ENCODE data around the gene TLE6.
A peak's percentile ranks its signal among the peaks of the same experiment; 100 is the strongest.

TLE6 gene

DNA sequence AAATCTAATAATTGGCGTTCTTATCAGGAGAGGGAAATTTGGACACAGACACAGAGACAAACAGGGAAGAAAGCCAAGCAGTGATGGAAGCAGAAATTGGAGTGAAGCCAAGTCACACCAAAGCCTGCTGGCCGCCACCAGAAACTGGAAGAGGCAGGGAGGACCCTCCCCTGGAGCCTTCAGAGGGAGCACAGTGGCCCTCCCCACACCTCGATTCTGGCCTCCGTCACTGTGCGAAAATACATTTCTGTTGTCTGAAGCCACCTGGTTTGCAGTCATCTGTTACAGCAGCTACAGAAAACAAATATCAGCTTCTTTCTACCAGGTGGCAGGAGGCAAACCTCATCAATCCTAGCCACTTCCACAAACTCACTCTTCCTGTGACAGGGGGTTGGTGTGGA, 8.3 kb upstream of the TLE6 start:
- ChIA-PET POLR2A (no interaction called here), CTCF (interaction anchor here (0.9 to 3.0 kb wide), 7 partner anchors 11 to 321 kb away, joined by 3 to 13 read pairs (median 4); no protein-coding TSS in a partner anchor)
- DNase-seq (ENCODE audit: low read depth, low spot score) = no peak
- no peak overlapping the region for H3K4me3 ChIP-seq (ENCODE audit: low read depth, low read length)
- TF ChIP-seq, protein P1, sequence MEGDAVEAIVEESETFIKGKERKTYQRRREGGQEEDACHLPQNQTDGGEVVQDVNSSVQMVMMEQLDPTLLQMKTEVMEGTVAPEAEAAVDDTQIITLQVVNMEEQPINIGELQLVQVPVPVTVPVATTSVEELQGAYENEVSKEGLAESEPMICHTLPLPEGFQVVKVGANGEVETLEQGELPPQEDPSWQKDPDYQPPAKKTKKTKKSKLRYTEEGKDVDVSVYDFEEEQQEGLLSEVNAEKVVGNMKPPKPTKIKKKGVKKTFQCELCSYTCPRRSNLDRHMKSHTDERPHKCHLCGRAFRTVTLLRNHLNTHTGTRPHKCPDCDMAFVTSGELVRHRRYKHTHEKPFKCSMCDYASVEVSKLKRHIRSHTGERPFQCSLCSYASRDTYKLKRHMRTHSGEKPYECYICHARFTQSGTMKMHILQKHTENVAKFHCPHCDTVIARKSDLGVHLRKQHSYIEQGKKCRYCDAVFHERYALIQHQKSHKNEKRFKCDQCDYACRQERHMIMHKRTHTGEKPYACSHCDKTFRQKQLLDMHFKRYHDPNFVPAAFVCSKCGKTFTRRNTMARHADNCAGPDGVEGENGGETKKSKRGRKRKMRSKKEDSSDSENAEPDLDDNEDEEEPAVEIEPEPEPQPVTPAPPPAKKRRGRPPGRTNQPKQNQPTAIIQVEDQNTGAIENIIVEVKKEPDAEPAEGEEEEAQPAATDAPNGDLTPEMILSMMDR (IDR thresholded peaks at IDR 0.05; ENCODE audit: insufficient read depth, low read length, missing control alignments) = no peak

DNA sequence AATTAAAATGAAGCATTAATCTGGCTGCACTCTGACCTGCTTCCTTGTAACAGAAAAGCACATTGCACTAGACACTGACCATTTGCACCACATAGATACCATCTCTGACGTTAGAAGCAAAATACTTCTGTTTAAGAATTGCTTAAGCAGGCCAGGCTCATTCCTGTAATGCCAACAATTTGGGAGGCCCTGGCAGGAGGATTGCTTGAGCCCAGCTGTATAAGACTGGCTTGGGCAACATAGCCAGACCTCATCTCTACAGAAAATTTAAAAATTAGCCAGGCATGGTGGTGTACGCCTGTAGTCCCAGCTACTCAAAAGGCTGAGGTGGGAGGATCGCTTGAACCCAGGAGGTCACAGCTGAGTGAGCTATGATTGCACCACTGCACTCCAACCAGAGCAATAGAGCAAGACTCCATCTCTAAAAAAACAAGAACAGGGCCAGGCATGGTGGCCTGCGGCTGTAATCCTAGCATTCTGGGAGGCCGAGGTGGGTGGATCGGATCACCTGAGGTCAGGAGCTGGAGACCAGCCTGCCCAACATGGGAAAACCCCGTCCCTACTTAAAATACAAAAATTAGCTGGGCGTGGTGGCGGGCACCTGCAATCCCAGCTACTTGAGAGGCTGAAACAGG, 7.0 kb upstream of the TLE6 start:
- TF ChIP-seq, protein P1 (IDR thresholded peaks at IDR 0.05; ENCODE audit: insufficient read depth, low read length, missing control alignments) = no peak
- H3K4me3 ChIP-seq (ENCODE audit: low read depth, low read length) = no peak overlapping the region
- DNase-seq (ENCODE audit: low read depth, low spot score) = no peak
- CTCF ChIA-PET = interaction anchor here (0.8 to 3.0 kb wide), 5 partner anchors 10 to 193 kb away, joined by 3 to 13 read pairs (median 5); no protein-coding TSS in a partner anchor
- POLR2A ChIA-PET = no interaction called here

DNA sequence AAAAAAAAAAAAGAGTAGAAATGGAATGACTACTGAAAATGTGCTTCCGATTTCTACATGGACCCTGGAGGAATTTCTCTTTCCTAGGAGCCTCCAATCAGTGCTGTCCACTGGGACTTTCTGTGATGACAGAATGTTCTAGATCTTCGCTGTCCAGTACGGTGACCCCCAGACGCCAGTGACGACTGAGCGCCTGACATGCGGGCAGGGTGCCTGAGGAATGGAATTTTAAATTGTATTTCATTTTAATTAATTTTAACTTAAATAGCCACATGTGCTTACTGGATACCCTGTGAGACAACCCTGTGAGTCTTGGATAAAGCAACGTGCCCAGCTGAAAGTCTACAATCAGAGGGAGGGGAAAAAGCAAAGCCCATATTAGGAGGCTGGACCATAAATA, 4.1 kb upstream of the TLE6 start:
- ChIA-PET CTCF (interaction anchor here (1.1 kb wide), 1 partner anchor 23 kb away, joined by 3 read pairs; no protein-coding TSS in a partner anchor), POLR2A (no interaction called here)
- H3K4me3 ChIP-seq (ENCODE audit: low read depth, low read length) = no peak overlapping the region
- no peak for DNase-seq (ENCODE audit: low read depth, low spot score)
- TF ChIP-seq, protein P1 (IDR thresholded peaks at IDR 0.05; ENCODE audit: insufficient read depth, low read length, missing control alignments) = no peak

DNA sequence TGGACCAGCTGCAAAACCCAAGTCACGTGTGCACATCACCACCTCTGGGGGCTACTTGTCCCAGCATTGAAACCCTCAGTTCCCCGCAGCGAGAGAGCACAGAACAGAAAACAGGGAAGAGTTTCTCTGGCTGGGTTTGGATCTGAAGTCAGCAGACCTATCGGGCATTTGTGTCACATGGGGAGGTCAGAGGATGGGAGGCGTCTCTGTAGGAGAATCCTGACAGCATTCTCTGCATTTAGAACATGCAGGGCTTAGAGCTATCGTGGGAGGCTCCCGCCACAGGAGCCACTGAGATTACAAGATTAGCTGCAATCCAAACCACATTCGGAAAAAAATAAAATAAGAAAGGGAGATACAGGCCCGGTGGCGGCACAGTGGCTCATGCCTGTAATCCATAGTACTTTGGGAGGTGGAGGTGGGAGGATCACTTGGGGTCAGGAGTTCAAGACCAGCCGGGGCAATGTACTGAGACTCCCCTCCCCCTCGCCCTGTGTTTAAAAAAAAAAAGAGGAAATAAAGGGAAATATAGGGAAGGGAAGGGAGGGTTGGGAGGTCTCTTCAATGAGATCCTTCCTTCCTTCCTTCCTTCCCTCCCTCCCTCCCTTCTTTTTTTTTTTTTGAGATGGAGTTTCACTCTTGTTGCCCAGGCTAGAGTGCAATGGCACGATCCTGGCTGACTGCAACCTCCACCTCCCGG, 2.9 kb upstream of the TLE6 start:
- no peak for DNase-seq (ENCODE audit: low read depth, low spot score)
- CTCF ChIA-PET = interaction anchor here (0.9 kb wide), 1 partner anchor 12 kb away, joined by 4 read pairs; no protein-coding TSS in a partner anchor
- POLR2A ChIA-PET = no interaction called here
- TF ChIP-seq, protein P1 (IDR thresholded peaks at IDR 0.05; ENCODE audit: insufficient read depth, low read length, missing control alignments) = no peak
- no peak overlapping the region for H3K4me3 ChIP-seq (ENCODE audit: low read depth, low read length)

DNA sequence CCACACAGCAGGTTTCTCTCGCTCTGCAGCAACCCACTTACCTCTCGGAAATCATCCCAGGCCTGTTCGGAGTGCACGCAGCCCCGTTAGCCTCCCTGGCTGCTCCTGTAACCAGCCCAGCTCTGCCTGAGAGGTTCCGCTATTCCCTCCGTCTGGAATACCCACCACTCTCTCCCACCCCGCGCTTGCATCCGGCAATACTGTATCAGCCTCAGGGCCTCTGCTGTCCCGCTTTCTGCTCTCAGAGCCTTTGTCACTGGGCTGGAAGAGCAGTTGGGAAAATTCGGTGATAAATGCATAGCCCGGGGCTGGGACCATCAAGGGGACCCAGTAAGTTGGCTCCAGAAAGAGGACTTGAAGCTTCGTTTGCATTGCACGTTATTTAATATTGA, 759 bp upstream of the TLE6 start:
- peak overlapping the region; percentile 65 for H3K4me3 ChIP-seq (ENCODE audit: low read depth, low read length)
- no peak for DNase-seq (ENCODE audit: low read depth, low spot score)
- TF ChIP-seq, protein P1 (IDR thresholded peaks at IDR 0.05; ENCODE audit: insufficient read depth, low read length, missing control alignments) = no peak
- ChIA-PET POLR2A (no interaction called here), CTCF (interaction anchor here (1.3 to 4.5 kb wide), 7 partner anchors 15 to 508 kb away, joined by 3 to 22 read pairs (median 4); partner anchors contain the start of gene CELF5)

DNA sequence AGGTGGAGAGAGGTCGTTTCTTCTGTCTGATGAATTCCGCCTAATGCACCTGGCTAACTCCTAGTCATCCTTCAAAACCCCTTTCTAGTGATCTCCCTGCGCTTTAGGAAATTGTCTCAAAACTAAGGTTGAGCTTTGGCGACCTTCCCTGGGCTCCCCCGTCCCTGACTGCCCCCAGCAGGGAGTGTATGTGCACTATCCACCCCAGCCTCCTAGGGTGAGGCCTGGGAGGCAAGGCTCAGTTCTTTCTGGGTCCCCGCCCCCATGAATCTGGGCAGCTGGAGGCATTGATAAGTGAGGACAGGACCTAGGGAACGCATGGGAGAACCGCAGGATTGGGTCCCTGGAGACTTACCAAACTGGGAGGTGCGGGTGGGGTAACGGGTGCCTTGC, 378 bp downstream of the TLE6 start:
- ChIA-PET CTCF (interaction anchor here (1.3 to 4.5 kb wide), 4 partner anchors 16 to 507 kb away, joined by 4 to 22 read pairs (median 6); no protein-coding TSS in a partner anchor), POLR2A (no interaction called here)
- TF ChIP-seq, protein P1 (IDR thresholded peaks at IDR 0.05; ENCODE audit: insufficient read depth, low read length, missing control alignments) = no peak
- DNase-seq (ENCODE audit: low read depth, low spot score) = no peak
- H3K4me3 ChIP-seq (ENCODE audit: low read depth, low read length) = no peak overlapping the region

Measured in AG04449 (cell line).